Inflammatory macrophage treated with lipopolysaccharide for 4 hours (primary cell): ENCODE results near the gene SUPT20H.

Source experiments
- DNase-seq: peaks from one replicate; pipeline ENCODE4 v3.0.0-alpha.2; 2020

The SUPT20H gene

GRCh38 chr13:36997716-36998427, 61.6 kb downstream of the SUPT20H start:
- DNase-seq = peak; percentile 10

- DNase-seq = no peak
Observed at GRCh38 chr13:36992362-36992761, 67.1 kb downstream of the SUPT20H start.

DNA sequence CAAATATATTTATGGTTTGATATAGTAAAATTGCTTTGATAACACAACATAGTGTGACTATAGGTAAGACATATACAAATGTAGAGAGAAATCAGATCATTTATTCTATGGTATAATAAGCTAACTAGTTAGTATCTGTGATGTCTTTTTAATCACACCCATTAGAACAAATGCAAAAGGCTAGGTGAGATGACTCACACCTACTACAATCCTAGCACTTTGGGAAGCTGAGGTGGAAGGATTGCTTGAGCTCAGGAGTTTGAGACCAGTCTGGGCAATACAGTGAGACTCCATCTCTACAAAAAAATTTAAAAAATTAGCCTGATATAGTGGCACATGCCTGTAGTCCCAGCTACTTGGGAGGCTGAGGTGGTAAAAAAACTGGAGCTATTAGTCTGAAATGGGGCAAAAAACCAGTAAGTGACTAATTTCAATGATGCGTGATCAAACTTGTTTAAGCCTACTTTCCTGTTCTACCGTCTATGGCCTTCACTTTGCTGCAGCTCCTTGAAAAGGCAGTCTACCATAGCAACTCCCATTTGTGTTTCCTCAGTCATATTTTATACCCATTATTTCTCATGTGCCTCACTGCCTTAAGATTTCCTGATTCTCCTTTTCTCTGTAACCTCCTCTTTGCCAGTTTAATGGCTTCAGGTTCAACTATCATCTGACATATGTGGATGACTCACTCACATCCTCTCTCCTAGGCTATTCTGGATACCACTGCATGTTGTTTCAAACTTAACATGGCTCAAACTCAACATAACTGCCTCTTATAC, 72.8 kb downstream of the SUPT20H start:
- DNase-seq = no peak

DNA sequence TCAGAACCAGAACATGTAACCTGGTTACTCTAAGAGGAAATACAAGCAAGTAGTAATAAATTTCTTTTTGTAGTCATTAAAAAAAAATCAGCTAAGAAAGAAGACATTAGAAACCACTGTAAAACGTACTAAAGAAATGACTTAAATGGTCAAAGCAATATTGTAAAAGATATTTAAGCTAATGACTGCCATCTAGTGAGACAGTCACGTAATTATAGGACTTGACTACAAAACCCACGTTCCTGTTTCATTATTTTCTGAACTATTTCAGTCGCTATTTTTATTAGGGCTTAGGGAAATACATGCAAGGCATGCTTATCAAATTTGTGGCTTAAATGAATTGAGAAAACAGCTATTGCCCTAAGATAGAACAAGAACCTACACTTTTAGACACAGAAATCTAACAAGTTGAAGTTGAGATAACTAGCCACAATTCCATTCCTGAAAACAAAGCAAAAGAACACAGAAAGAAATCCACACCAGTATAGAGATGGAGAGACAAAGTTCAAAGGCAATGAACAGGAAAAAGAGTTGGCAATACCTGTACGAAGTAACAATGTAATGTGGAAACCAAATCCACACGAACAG, 78.2 kb downstream of the SUPT20H start:
- DNase-seq = peak; percentile 66

DNA sequence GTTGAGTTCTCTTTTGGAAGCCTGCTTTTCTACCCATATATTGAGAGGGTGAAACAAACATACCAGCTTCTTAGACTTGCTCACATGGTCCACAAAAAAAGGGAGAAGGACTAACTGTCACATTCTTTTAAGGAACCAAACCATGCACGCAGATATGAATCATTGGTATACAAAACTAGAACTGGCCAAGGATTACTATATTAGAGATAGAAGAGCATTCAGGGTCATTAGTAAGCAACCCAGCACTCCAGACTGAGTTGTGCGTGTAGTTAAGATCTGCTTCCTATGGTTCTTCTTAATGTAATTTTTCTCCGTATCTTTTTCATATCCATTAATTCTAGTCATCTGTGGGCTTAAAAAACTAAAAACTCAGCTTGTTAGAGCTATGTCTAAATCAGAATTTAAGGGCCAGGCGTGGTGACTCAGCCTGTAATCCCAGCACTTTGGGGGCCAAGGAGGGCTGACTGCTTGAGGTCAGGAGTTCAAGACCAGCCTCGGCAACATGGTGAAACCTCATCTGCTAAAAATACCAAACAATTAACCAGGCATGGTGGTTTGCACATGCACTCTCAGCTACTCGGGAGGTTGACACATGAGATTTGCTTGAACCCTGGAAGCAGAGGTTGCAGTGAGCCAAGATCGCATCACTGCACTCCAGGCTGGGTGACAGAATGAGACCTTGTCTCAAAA, 80.0 kb downstream of the SUPT20H start:
- DNase-seq = peak; percentile 72

DNA sequence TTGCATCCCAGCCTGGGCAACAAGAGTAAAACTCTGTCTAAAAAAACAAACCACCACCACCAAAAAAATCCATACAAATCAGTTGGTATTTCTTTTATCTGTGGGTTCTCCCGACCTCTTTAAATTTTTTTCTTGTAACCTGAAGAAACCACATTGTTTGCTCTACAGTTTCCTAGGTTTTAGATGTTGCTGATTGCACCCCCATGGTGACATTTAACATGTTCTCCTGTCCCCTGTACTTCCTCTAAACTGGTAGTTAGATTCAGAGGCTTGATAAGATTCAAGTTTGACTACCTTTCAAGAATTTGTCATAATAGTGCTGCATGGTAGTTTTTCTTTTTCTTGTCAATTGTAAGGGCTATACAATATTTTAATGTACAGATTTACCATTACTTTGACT, 84.3 kb downstream of the SUPT20H start:
- no peak for DNase-seq

DNA sequence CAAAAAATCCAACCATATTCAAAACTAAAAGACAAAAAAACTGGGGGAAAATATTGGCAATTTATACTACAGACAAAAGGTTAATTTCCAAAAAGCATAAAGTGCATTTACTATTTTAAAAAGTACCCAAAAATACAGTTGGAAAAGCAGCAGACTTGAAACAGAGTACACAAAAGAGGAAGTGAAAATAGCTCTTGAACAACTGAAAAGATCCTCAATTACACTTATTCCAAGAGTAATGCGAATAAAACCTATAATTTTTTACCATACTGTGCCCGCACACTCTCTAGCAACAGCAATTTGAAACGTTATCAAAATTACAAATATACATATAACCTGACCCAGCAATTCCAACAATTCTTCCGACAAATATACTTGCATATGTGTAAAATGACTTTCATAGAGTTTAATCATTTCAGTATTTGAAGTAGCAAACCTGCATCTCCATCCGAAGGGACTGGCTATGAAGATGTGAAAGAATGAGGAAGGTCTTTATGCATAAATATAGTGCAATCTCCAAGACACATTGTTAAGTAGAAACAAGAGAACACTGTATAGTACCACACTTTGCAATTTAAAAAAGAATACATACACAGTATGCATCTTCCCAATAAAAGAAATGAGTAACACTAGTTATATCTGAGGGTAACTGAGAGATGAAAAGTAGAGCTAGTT, 85.7 kb downstream of the SUPT20H start:
- DNase-seq = peak; percentile 34

- no peak for DNase-seq
Observed at GRCh38 chr13:36973009-36973408, 86.5 kb downstream of the SUPT20H start.

GRCh38 chr13:36966404-36966803, 93.1 kb downstream of the SUPT20H start:
- no peak for DNase-seq

- no peak for DNase-seq
Observed at GRCh38 chr13:36965767-36966166, 93.7 kb downstream of the SUPT20H start.

- no peak for DNase-seq
Observed at GRCh38 chr13:36959456-36960116, 99.9 kb downstream of the SUPT20H start.
